Measurements from ENCODE around the gene CEP112.

The CEP112 gene

DNA sequence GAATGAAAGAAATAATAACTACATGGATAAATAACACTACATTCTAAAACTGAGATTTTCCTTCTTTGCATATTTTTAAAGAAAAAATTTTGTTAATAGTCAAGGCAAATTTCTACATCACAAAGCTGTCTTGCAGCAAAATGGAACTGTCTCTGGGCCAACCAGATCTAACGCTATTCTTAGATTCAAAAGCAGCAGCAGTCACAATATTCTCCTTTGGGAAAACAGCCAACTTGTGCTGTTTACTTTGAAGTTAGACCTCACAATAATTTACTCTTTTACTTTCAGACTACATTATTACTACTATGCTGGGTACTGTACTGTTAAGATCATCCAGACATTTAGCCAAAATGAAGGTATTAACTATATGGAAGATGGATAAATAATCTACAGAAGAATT, 189.1 kb downstream of the CEP112 start:
- no peak for TF ChIP-seq CTCF (conservative IDR thresholded peaks at IDR 0.05)

DNA sequence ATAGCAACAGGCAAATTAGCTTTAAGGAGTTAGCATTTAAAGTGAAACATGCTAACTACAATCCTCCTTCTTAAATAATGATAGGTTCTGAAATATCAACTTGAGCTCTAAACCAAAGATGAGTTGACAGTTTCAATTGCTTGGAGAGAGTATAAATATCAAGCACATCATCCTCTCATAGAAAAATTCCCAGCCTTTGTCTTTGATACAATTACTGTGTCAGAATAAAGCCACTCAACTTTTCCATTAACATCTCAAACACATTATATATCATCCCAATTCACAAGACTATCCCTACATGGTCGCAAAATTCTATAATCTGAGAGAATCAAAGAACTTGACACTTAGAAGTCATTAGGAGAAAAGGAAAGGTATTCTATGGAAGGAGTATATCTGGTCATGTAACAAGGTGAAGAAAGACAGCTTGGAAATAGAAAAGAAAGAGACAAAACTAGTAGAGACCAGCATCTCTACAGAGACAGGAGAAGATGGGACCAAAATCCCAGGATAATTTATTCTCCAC, 189.8 kb downstream of the CEP112 start:
- H3K27ac ChIP-seq, result no peak overlapping the region
- no peak for TF ChIP-seq CTCF (conservative IDR thresholded peaks at IDR 0.05)

More for the DNA sequence above, 189.1 kb downstream of the CEP112 start:
- no peak overlapping the region for H3K27ac ChIP-seq

DNA sequence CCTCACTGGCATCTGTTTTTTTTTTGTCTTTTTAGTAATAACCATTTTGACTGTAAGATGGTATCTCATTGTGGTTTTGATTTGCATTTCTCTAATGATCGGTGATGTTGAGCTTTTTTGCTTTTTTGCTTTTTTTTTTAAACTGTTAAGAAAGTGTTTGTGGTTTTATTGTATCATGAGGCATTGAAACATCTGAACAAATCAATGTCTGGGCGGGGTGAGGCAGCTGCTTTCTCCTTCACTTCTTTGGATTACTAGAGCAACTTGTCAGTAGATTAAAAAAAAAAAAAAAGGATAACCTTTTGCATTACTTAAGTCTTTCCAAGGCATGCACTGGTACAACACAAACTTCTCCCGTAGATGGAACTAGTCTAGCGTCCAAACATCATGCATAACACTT, 191.7 kb downstream of the CEP112 start:
- no peak overlapping the region for H3K27ac ChIP-seq
- TF ChIP-seq CTCF (conservative IDR thresholded peaks at IDR 0.05), result no peak

- TF ChIP-seq CTCF (conservative IDR thresholded peaks at IDR 0.05), result no peak
- no peak overlapping the region for H3K27ac ChIP-seq
Observed at GRCh38 chr17:65998675-65999074, 193.3 kb downstream of the CEP112 start.

GRCh38 chr17:65994679-65995078, 197.3 kb downstream of the CEP112 start:
- H3K27ac ChIP-seq, result no peak overlapping the region
- TF ChIP-seq CTCF (conservative IDR thresholded peaks at IDR 0.05), result no peak

GRCh38 chr17:65994114-65994513, 197.8 kb downstream of the CEP112 start:
- H3K27ac ChIP-seq, result no peak overlapping the region
- no peak for TF ChIP-seq CTCF (conservative IDR thresholded peaks at IDR 0.05)

DNA sequence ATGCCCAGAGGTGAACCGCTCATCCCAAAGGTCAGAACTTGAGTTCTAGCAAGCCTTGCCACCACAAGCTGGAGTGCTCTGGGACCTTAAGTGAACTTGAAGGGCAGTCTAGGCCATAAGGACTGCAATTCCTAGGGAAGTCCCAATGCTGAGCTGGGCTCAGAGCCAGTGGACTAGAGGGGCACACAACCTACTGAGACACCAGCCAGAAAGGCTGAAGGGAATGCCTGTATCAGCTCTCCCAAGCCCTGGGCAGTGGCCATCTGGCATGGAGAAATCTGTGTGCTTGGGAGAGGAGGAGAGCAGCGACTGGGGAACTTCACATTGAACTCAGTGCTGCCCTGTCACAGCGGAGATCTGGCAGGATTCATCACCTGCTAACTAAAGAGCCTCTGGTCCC, 201.3 kb downstream of the CEP112 start:
- H3K27ac ChIP-seq, result no peak overlapping the region
- no peak for TF ChIP-seq CTCF (conservative IDR thresholded peaks at IDR 0.05)

All from VCaP (cell line).